ENCODE measurements around the gene INTS13.
"Not testable (repeated sequence)": the region's sequence is repeated elsewhere in the genome, so short reads cannot be mapped to it uniquely, and the experiment has no call there.

Gene INTS13

DNA sequence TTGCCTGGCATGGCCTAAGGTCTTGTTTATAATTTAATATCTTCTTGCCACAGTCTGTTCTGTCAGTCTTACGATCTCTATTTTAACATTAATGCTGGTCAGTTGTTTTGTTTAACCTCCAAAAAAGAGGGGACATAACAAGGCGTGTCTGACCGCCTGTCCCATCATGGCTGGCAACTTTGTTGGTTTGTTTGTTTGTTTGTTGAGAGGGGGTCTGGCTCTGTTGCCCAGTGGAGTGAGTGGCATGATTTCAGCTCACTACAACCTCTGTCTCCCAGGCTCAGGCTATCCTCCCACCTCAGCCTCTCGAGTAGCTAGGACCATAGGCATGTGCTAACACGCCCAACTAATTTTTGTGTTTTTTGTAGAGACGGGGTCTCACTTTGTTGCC is 68.7 kb downstream of the INTS13 start:
- DNase-seq: no peak

DNA sequence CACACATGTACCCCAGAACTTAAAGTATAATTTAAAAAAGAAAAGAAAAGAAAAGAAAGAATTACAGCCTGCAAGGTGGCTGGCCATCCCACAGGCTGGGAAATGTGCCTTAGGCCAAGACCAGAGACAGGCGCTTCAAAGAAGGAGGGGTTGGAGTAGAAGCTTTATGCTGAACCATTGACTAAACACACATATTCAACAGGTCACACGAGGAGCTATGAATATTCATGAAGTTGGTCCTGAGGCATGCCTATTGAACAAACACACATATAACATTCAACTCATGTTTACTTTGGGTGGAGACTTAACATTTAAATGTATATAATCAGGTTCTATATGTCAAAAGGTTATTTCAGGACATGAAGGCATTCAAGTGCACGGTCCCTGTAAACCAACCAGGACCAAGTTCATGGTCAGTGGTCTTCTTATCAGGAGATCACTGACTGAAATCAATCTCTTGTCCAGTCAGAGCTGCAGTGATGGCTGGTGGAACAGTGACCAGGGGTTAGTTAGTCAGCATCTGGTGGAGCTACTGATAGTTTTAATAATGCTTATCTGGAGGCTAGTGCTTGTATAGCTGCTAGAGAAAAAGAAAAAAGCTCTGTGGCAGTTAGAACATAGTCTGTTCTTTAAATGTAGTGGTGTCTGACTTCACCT is 69.2 kb downstream of the INTS13 start:
- peak; percentile 26 for DNase-seq

DNA sequence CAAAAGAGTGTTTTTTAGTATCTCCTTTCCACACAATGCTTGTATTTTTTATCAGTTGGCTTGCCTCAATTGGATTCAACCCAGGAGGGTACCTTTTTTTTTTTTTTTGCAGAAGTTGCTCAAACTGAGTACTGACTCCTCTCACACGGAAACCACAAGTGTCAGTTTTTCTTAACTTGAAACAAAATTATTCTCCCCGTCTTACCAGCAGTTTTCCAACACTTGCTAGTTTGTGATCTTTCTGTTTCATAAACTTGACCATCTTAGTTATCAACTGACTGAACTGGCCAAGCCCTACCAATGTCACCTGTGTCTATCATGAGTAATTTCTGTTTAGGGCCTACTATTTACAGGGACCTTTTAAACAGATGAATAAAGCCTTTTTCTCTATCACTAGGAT is 70.7 kb downstream of the INTS13 start:
- no peak for DNase-seq

DNA sequence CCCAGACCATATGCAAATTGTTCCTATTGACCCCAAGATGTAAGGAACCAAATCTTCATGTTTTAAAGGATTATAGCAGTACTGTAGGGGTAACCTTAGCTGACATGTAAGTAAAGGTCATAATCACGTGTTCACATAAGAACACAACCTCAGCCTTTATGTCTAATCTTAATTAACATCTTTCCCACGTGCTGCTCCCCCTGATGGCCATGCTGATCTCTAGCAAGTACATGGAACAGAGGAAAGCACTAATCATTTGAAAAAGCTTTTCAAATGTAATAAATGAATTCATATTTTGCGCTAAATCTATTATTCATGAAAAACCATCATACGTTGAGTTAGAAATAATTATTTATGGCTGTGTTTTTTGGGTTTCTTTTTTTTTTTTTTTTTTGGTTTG is 74.3 kb downstream of the INTS13 start:
- DNase-seq: peak; percentile 51

DNA sequence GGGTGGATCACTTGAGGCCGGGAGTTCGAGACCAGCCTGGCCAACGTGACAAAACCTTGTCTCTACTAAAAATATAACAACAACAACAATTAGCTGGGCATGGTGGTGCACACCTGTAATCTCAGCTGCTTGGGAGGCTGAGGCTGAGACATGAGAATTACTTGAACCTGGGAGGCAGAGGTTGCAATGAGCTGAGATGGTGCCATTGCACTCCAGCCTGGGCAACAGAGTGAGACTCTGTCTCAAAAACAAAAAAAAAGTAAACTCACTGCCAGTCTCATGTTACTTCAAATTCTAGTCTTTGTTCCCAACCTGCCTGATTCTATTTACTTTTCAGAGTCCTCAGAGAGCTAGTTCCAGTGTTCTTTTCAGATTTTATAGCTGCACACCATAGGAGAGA is 75.0 kb downstream of the INTS13 start:
- DNase-seq: not testable (repeated sequence)

DNA sequence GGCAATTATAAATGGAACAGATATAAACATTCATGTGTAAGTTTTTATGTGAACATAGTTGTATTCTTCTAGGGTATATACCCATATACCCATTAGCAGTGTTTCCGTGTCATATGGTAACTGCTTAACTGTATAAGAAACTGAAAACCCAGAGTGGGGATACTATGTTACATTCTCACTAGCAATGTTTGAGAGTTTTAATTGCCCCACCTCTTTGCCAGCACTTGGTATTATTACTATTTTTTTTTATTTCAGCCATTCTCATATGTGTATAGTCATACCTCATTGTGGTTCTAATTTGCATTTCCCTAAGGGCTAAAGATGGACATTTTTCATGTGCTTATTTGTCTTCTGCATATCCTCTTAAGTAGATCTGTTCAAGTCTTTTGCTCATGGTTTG is 76.1 kb downstream of the INTS13 start:
- DNase-seq: no peak

DNA sequence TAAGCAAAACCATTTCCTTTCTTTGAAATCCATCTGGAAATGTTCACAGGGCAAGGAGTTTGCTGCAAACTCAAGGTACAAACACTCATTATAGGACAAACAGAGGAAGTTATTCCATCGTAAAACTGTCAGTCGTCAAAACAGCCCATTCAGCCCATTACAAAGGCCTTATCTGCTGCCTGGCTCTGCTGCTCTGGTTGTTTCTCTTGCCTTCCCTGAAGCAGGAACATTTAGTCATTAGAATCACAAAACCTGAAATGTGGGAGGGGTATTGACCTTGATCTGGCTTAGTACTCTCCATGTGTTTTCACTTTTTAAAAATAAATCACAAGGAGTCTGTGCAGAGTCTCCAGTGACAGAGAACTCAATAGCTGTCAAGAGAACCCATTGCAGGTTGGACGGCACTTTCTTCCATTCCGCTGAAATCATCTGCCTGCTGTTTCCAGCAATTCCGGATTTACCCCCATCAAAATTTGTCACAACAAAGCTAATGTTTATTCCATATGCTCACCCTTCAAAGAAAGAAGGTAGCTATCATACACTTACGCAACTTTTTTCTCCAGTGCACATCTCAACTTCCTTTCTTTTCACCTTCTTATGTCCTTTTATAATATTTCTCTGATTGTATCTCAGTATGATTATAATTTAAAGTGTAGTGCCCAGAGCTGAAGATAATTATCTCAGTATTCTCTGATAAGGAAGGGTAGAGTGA is 80.2 kb downstream of the INTS13 start:
- peak; percentile 24 for DNase-seq

DNA sequence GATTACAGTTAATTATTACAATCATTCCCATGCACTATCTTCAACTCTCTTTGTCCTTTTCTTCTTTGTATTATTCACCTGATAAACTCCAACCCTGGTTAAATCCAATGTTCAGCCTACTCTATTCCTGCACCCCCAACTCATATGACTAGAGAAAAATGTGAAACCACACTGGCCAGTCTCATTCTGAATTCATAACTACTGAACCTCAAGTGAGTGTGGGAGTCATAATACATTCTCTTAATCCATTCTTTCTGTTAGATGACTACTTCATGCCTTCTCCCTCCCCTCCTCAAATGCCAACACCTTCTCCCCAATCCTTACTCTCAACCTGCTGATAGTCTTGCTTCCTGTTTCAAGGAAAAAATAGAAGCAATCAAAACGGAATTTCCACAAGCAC is 82.4 kb downstream of the INTS13 start:
- no peak for DNase-seq

Measured in DMS53 (cell line).